Middle frontal gyrus (tissue), 1 donor: Measurements from ENCODE around the gene ALDH9A1.

Source experiments
- DNase-seq: peaks from one replicate; pipeline ENCODE4 v3.0.0-alpha.2; 2015; ENCODE audit warnings: low spot score; ENCODE audit errors: extremely low spot score

The ALDH9A1 gene

DNA sequence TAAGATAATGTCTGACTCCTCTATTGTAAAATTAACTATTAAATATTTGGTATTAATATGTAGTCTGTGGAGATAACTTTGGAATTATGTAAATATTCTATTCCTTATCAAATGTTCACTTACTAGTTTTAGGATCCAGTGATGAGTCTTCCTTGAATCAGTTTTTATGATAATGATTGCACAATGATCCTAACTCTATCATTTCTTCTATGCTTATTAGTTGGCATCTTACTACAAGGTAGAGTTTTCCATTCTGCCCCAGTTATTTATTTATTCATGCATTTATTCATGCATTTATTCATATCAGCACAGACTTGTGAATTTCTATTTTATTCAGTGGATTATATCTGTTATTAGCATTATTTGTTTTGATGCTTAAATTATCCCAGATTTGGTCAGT, 74.7 kb downstream of the ALDH9A1 start:
- DNase-seq, result no peak

- no peak for DNase-seq
These were observed 78.7 kb downstream of the ALDH9A1 start for GRCh38 chr1:165619647-165620151.

DNA sequence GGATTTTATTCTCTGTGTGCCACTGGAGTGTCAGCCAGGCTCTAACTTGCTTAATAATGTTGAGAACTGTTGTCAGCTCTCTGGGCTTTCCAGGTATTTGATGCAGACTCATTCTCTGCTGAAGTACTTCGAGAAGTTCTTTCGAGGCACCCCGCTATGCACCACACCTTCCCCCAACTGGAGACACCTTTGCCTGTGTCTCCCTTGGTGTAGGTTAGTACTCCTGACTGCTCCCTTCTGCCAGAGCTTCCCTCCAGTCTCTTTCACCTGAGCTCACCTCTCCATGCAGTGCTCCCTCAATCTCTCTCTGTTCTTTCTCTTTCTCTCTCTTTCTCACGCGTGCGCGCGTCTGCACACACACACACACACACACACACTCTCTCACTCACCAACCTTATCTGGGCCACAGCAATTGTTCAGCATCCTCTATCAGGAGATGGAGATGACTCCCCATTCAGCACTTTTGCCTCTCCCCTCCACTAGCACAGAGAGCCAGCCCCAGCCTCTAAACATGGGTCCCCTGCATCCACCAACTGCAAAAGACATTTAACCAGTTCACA, 81.3 kb downstream of the ALDH9A1 start:
- DNase-seq, result no peak

GRCh38 chr1:165616054-165616612, 82.2 kb downstream of the ALDH9A1 start:
- no peak for DNase-seq
